ENCODE measurements around the gene PGRMC1.
"Not testable (repeated sequence)": the region's sequence is repeated elsewhere in the genome, so short reads cannot be mapped to it uniquely, and the experiment has no call there.

PGRMC1 gene

DNA sequence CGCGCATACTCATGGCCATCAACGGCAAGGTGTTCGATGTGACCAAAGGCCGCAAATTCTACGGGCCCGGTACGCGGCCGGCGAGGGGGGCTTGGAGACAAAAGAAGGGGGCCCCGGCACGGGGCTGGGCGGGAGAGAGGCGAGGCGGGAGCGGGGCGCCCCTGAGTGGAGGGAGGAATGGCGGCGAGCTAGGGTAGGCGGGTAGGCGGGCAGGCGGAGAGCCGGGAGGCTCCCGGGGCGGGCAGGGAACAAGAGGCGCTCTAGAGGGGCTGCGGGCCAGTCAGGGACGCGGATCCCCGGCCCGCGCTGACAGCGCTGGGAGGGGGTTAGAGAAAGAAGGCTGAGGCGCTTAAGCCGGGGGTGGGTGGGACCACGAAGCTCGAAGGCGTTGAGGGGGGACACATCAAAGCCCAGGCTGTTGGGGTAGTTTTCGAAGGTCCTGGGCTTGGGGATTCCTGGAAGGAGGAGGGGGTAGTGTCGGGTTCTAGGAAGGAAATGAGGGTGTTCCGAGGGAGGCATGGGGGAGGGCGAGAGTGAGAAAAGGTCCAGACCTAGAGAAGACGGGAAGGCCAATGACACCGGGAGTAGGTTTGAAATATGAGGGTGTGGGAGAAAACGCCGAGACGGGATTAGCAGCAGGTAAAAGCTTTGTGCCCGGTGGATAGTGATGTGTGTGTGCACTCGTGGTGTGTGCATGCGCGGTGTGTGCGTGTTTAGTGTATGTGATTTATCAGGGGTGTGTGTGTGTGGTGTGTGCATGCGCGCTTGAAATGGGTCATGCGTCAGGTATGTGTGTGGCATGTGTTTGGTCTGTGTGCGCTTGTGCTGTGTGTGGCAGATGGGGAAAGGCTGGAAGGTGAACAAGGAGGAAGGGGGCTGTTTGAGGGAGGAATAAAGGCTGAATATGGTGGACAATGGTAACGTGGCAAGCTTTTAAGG, 807 bp downstream of the PGRMC1 start:
- no peak for DNase-seq

DNA sequence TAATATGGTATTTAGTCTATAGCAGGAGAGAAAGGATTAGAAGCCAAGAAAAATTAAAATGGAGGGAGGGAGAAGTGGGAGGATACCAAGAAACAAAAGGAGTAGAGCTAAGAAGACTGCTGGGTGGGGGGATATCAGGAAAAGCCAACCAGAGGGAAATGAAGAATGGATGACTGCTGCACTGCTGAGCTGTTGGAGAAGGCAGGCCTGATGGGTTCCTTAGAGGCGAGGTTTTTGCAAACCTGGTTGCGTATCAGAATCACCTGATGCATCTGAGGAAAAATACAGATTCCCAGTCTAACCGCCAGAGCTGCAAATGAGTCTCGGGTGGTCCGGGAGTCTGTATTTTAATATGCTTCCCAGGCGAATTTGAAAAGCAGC, 1.5 kb downstream of the PGRMC1 start:
- DNase-seq, result no peak

DNA sequence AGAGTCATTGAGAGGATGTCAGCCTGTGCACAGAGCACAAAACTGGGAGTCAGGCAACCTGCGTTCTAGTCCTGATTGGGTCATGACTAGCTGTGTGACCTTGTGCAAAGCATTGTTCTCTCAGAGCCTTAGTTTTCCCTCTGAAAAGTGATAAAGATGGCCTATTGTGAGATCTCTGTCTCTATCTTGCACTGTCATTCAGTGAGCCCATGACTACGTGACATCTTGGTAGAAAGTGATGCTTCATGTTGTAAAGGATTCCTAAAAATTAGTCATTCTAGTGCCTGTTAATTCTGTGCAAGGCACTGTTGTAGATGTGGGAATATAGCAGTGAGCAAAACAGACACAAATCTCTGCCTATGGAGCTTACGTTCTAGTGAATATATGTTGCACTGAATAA, 2.5 kb downstream of the PGRMC1 start:
- no peak for DNase-seq

DNA sequence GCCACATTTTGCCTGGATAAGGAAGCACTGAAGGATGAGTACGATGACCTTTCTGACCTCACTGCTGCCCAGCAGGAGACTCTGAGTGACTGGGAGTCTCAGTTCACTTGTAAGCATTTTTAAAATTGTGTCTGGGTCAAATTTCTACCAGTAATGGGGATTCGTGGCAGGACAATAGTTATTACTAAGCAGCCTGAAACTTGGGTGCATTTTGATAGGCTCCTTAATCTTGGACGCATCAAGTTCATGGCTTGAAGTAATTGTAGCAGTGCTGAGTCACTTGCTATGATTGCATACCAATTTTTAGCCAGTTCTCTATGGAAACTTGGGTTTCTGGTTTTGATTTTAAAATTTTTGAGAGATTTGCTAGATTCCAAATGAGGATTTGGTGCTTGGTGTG, 4.3 kb downstream of the PGRMC1 start:
- DNase-seq, result no peak

DNA sequence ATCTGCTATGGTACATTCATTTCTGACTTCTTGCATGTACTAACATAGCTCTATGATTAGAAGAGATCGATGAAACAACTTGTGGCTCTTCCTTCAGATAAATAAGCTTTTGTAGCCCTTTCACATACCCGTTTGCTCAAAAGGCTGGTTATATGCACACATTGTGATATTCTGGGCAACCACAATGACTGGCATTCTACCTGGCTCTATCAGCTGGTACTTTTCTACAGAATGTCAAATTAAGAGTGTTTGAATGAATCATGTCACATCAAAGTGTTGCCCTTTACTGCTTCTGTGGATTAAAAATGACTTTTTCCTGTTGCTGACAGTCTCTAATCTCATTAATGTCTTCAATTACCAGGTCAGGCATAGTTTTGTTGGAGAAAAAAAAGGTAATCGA, 11.6 kb downstream of the PGRMC1 start:
- no peak for DNase-seq

DNA sequence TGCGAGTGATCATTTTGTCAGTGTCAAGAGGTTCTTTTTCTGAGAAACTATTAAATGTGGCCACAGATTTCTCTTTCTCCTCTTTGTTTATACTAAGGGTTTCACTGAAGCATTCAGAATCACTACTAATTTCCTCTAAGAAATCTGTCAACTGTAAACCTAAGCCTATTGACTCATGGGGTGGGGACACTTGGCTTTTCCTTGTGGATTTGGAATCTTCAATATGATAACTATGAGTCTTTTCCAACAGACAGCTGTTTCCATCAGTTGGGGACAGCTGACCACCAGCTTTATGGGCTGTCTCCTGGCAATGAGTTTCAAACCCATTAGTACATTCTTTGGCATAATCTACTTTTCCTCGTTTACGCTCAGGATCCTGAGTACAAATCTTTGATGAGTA, 13.8 kb downstream of the PGRMC1 start:
- no peak for DNase-seq

DNA sequence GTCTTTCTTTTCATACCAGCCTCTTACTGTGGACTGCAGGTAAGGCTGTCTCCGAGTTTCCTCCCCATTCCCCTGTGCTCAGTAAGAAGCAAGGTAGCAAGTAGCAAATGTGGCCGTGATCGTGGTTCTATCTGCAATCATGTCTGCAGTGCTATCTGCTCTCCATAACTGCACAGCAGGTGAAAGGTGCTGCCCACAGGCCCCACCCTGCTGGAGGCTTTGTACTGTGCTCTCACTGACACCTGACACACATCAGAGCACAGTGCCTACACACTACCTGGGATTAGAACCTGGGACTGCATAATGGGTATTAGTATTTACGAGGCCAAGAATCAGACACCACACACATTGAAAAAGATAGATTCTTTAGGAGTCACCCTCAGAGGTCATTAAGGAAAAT, 15.3 kb downstream of the PGRMC1 start:
- no peak for DNase-seq

DNA sequence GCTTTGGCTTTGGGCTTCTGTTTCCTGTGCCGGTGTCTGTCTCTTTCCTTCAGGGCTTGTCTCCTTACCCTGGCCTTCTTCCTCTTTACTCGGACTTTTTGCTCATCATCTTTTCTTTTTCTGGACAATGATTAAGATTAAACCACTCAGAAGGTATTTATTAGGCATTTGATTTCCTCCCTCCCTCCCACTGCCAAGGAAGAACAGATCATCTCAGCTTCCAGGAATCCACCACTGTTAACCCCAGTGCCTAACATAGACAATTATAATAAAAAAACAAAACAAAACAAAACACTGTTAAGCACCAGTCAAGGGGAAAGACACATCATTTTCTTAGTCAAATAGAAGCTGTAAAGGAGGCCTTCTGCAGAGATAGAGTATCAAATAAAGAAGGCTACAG, 16.6 kb downstream of the PGRMC1 start:
- DNase-seq, result no peak

DNA sequence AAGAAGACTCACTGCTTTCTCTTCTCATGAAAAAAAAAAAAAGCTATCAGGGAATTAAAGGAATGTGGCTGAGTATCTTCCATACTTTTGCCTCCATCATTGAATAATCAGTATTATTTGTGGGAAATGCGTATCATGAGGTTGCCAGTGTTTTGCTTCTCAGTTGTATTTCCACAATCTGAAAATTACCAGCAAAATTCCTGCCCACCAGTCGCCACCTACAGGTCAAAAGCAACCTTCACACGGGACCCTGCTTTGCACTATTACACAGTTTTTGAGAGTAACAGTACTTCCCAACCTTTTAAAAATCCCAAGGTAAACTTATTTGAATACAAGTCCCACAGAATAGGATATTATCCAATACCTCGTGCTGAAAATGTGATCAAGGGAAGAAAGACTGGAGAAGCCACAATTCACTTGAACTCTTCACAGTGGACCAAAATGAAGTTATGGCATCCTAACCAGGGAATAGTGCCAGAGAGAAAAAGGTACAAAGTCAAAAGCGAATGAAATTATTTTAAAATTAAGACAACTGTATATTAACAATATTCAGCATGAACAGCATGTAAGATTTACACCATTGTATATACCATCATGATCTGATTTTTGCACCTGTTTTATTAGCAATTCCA, 30.4 kb downstream of the PGRMC1 start:
- no peak for DNase-seq

DNA sequence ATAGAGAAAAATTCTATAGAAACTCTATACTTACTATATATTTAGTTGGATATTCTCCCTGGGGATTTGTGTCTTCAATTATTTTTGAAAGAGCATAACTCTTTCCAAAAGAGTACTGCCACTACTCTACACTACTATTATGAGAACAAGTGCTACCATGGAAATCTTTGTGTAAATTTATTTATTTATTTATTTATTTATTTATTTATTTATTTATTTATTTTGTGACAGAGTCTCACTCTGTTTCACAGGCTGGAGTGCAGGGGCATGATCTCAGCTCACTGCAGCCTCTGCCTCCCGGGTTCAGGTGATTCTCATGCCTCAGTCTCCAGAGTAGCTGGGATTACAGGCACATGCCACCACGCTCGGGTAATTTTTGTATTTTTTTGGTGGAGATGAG, 31.0 kb downstream of the PGRMC1 start:
- DNase-seq, result not testable (repeated sequence)

DNA sequence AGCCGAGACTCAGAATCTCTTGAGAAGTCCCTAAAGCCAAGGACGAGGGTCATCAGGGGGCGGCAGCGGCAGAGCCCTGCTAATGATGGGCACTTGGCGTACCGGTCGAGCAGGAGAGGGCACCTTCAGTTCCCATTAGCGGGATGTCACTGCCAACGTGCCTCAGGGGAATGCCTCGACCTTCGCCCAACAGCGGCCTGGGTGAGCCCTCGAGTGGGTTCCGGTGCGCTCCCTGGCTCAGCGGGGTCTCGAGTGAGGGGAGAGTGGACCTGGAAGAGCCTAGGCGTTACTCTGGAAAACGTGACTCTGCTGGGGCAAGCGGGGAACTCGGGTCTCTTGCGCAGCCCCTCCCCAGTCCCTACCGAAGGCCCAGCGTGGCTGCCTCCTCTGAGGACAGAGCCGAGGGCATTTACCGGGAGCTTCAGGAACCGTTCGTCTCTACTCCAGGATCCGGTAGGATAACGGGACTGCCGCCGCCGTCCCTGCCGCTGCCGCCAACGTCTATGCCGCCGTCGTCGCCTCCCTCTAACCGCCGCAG, 36.9 kb downstream of the PGRMC1 start:
- no peak for DNase-seq

DNA sequence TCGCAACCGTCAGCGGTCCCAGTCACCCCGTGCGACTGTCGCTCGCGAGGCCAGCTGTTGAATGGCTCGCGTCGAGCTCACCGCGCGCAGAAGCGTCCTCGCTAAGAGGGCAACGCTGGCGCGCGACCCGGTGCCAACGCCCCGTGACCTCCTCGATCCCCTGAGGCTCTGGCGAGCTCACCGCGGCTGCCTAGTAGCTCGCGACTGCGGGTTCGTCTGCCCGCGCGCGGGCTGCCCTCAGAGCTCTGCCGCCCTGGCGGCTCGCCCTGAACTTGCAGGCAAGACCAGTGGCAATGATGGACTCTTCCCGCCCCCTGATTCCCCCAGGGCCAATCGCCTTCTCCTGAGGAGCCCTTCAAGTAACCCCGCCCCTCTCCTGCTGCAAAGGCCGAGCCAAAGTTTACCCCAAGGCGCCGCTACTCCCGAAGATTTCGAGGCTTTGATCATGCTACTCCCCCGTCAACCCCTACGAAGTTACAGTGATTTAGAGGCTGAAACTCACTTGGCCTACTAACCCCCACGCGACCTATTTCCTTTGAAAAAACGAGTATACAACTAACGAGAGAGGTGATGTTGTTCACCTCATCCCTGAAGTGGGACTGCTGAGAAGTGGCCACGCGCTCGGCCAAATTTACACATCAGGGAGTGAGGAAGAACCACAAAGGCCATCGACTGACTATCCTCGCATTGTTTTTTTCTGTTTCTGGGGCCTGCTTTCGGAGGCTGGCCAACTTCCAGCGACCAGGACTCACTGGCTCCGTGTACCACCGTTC, 37.5 kb downstream of the PGRMC1 start:
- DNase-seq, result no peak

DNA sequence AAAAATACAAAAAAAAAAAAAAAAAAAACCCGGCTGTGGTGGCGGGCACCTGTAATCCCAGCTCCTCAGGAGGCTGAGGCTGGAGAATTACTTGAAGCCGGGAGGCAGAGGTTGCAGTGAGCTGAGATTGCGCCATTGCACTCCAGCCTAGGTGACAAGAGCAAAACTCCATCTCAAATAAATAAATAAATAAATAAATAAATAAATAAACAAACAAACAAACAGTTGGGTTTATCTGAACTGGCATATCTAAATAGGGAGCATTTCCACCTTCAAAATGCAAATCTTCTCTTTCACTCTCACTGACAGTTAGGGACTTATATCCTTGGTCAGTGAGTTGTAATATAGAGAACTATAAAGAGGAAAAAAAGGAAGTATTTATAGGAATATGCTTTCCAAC, 46.3 kb downstream of the PGRMC1 start:
- not testable (repeated sequence) for DNase-seq

DNA sequence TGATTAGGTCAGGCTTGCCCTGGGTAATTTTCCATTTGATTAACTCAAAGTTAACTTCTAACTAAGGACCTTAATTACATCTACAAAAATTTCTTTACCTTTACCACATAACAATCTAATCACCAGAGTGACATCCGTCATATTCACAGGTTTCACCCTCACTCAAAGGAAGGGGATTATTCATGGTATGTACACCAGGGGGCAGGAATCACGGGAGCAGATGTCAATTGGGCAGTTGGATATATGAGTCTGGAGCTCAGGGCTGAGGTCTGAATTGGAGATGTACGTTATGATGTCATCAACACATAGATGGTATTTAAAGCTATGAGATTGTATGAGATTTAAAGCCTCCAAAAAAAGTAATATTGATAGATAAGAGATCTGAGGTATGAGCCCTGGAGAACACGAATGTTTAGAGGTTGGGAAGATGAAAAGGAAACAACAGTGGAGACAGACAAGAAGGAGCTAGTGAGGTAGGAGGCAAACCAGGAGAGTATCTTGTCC, 52.9 kb downstream of the PGRMC1 start:
- no peak for DNase-seq

DNA sequence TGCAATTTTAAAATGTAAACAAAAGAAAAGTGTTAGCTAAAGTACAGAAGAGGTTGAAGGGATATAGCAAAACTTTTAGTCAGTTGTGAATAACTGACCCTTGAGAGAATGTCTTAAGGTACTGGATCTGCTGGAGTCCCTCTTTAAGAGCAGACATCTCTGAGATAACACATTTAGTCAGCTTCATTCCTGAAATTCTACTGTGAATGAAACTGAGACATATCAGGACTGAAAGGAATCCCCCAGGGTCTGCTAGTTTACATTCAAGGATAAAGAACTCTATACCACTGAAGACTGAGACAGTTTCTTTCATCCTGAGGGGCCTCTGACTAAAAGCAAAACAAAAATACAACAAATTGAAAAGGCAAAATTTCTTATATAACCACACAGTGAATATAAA, 54.4 kb downstream of the PGRMC1 start:
- no peak for DNase-seq

DNA sequence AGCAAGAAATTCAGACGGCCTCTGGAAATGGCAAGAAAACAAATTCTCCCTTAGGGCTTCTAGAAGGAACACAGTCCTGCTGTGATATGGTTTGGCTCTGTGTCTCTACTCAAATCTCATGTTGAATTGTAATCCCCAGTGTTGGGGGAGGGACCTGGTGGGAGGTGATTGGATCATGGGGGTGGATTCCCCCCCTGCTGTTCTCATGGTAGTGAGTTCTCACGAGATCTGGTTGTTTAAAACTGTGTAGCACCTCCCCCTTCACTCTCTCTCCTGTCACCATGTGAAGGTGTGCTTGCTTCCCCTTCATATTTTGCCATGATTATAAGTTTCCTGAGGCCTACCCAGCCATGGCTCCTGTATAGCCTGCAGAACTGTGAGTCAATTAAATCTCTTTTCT, 55.2 kb downstream of the PGRMC1 start:
- DNase-seq, result not testable (repeated sequence)

DNA sequence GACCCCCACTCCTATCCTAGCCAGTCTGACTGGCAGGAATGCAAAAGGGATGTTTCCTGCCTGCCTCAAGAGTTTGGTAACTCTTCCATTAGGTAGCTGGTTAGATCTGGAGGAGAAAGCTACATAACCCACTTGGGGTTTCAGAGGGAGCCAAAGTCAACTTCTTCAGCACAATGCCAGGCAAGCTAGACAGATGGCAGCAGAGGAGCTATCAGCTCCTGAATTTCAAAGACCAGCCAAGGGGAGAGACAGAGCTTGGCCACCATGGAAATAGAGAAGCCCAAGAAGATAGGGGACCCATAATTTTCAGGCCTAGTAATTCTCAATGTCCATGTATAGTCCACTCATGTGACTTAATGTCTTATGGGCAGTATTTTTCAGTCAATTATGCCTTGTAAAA, 56.4 kb downstream of the PGRMC1 start:
- no peak for DNase-seq

Data from NCI-H446 treated with DMSO at 0.1 percent for 48 hours (cell line).